ENCODE measurements around the gene FBXL19.

The FBXL19 gene

GRCh38 chr16:30876867-30877266 is 46.5 kb upstream of the FBXL19 start (continued):
- TF ChIP-seq ZNF692 (tag by site-specific recombination; IDR thresholded peaks at IDR 0.05) (no peak), ZNF121 (tag by site-specific recombination; IDR thresholded peaks at IDR 0.05) (no peak), ZNF324 (tag by site-specific recombination; IDR thresholded peaks at IDR 0.05) (no peak), ZNF600 (tag by site-specific recombination; IDR thresholded peaks at IDR 0.05) (peak; percentile 41; the same call in 1 of the 2 replicates), ZNF221 (tag by site-specific recombination; IDR thresholded peaks at IDR 0.05; ENCODE audit: borderline replicate concordance) (no peak), ZNF292 (tag by site-specific recombination; IDR thresholded peaks at IDR 0.05; ENCODE audit: borderline replicate concordance, low read depth) (no peak), HOXA7 (CRISPR knock-in tag; IDR thresholded peaks at IDR 0.05; ENCODE audit: borderline replicate concordance) (no peak), TCF7L2 (IDR thresholded peaks at IDR 0.05; ENCODE audit: borderline replicate concordance, low read depth, low read length) (no peak), ZBTB20 (tag by site-specific recombination; IDR thresholded peaks at IDR 0.05) (no peak), MZF1 (tag by site-specific recombination; IDR thresholded peaks at IDR 0.05; ENCODE audit: borderline replicate concordance) (no peak), ZNF23 (tag by site-specific recombination; IDR thresholded peaks at IDR 0.05; ENCODE audit: borderline replicate concordance) (no peak), TSHZ1 (tag by site-specific recombination; IDR thresholded peaks at IDR 0.05; ENCODE audit: borderline replicate concordance) (no peak), ZNF658 (tag by site-specific recombination; IDR thresholded peaks at IDR 0.05) (no peak), ZNF362 (tag by site-specific recombination; IDR thresholded peaks at IDR 0.05) (no peak), AEBP2 (tag by site-specific recombination; IDR thresholded peaks at IDR 0.05; ENCODE audit: borderline replicate concordance) (no peak), ZNF174 (tag by site-specific recombination; IDR thresholded peaks at IDR 0.05) (no peak), PATZ1 (tag by site-specific recombination; IDR thresholded peaks at IDR 0.05) (no peak), KLF16 (tag by site-specific recombination; IDR thresholded peaks at IDR 0.05) (no peak), ZNF610 (tag by site-specific recombination; IDR thresholded peaks at IDR 0.05; ENCODE audit: borderline replicate concordance) (peak; percentile 68; the same call in 1 of the 2 replicates)
